Measurements from ENCODE around the gene FGD5.

FGD5 gene

DNA sequence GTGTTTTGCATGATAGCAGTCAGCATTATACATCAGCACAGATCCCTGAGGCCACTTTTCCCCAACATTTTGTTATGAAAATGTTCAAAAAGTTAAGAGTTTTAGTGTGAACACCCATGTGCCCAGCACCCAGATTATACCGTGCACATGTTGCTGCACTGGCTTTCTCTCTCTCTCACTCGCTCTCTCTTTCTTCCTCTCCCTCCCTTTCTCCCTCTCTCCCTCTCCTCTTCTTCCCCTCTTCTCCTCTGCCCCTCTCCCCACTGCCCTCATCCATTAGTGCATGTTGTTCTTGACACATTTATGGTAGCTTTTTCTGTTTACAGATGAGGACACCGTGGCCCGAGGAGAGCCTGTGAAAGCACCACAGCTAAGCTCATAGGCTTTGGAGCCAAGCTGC lies 7.3 kb downstream of the FGD5 start:
- H3K36me3 ChIP-seq (ENCODE audit: control insufficient read depth in 1 of 2, insufficient read depth in 2 of 2, low read length in 2 of 2): peaks cover 0 to 6% of the 10 kb centered on the region in 2 donors
- H3K9ac ChIP-seq (ENCODE audit: low read depth in 1 of 2, low read length in 2 of 2): no peak overlapping the region
- H3K4me1 ChIP-seq (ENCODE audit: control insufficient read depth in 1 of 2, insufficient read depth in 2 of 2, low read length in 2 of 2): peaks cover 4 to 6% of the 10 kb centered on the region in 2 donors
- H3K27ac ChIP-seq (ENCODE audit: low read depth, low read length): no peak overlapping the region
- no peaks in the 10 kb centered on the region for H3K27me3 ChIP-seq (ENCODE audit: control insufficient read depth in 1 of 2, insufficient read depth in 2 of 2, low read length in 2 of 2)
- no peak overlapping the region for H3K4me3 ChIP-seq (ENCODE audit: low read depth in 1 of 2, low read length in 2 of 2)
- no peaks in the 10 kb centered on the region for H3K9me3 ChIP-seq (ENCODE audit: control insufficient read depth in 1 of 2, low read length in 2 of 2)

DNA sequence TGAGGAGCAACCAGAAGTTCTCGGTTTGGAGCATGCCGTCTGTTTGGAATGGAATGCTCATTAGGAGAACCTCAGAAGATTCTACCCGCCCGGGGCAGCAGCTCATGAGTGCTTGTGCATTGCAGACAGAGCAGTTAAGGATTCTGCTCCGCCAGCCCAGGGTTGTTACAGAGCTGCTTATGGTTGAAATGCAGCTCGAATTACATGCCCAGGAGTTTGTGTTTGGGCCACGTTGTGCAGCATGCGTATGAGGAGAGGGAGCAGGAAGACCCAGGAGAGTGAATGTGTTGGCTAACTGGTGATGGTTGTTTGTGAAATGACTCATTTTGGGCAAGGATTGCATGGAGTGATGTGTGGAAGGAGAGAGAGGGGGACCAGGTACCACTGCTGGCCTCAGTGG lies 9.0 kb downstream of the FGD5 start:
- no peak overlapping the region for H3K27ac ChIP-seq (ENCODE audit: low read depth, low read length)
- no peak overlapping the region for H3K9ac ChIP-seq (ENCODE audit: low read depth in 1 of 2, low read length in 2 of 2)
- H3K9me3 ChIP-seq (ENCODE audit: control insufficient read depth in 1 of 2, low read length in 2 of 2): no peaks in the 10 kb centered on the region
- H3K4me3 ChIP-seq (ENCODE audit: low read depth in 1 of 2, low read length in 2 of 2): no peak overlapping the region
- no peaks in the 10 kb centered on the region for H3K36me3 ChIP-seq (ENCODE audit: control insufficient read depth in 1 of 2, insufficient read depth in 2 of 2, low read length in 2 of 2)
- peaks cover 3 to 6% of the 10 kb centered on the region in 2 donors for H3K4me1 ChIP-seq (ENCODE audit: control insufficient read depth in 1 of 2, insufficient read depth in 2 of 2, low read length in 2 of 2)
- no peaks in the 10 kb centered on the region for H3K27me3 ChIP-seq (ENCODE audit: control insufficient read depth in 1 of 2, insufficient read depth in 2 of 2, low read length in 2 of 2)

DNA sequence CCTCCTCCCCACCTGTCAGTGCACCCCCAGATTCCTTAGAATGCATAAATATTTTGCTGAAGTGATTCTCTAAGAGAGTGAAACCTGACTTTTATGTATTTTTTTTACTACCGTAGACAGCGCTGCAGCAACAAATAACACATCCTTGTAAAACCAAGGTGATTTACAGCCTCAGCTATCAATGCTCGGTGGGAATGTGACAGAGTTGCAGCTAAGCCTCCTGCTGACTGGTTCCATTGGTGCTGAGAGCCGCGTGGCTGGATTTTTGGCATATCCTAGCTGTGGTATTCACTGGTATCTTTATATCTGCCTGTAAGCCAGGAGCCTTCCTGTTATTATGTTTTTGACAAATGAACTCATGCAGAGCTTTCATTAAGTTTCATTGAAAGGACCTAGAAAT lies 11.0 kb downstream of the FGD5 start:
- no peaks in the 10 kb centered on the region for H3K4me1 ChIP-seq (ENCODE audit: control insufficient read depth in 1 of 2, insufficient read depth in 2 of 2, low read length in 2 of 2)

DNA sequence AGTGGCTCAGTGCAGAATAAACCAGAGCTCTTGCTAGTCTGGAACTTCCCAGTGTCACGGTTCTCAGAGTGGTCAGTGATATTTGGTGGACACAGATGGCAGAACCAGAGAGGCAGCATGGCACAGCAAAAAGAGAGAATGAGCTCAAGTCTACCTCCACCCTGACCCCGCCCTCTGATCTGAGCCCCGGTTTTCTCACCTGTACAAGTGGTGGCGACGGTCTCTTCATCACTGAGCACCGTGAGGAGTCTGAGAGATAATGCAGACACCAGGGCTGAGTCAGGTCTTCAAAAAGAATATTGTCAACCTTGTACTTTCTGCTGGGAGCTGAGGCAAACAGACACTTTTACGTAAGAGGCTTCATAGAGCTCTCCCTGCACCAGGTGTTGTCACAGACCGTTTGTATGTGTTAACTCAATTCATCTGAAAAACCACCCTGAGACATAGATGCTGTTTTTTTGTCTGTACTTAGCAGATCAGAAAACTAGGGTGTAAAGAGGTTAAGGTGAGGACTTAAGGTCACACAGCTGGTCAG lies 13.2 kb downstream of the FGD5 start:
- H3K4me1 ChIP-seq (ENCODE audit: control insufficient read depth in 1 of 2, insufficient read depth in 2 of 2, low read length in 2 of 2): peaks cover 6 to 13% of the 10 kb centered on the region in 2 donors
- H3K9me3 ChIP-seq (ENCODE audit: control insufficient read depth in 1 of 2, low read length in 2 of 2): no peaks in the 10 kb centered on the region
- no peak overlapping the region for H3K4me3 ChIP-seq (ENCODE audit: low read depth in 1 of 2, low read length in 2 of 2)
- H3K36me3 ChIP-seq (ENCODE audit: control insufficient read depth in 1 of 2, insufficient read depth in 2 of 2, low read length in 2 of 2): no peaks in the 10 kb centered on the region
- H3K27me3 ChIP-seq (ENCODE audit: control insufficient read depth in 1 of 2, insufficient read depth in 2 of 2, low read length in 2 of 2): no peaks in the 10 kb centered on the region
- H3K27ac ChIP-seq (ENCODE audit: low read depth, low read length): no peak overlapping the region
- H3K9ac ChIP-seq (ENCODE audit: low read depth in 1 of 2, low read length in 2 of 2): no peak overlapping the region

More for the DNA sequence above, 11.0 kb downstream of the FGD5 start:
- H3K27me3 ChIP-seq (ENCODE audit: control insufficient read depth in 1 of 2, insufficient read depth in 2 of 2, low read length in 2 of 2): no peaks in the 10 kb centered on the region
- H3K27ac ChIP-seq (ENCODE audit: low read depth, low read length): no peak overlapping the region
- no peaks in the 10 kb centered on the region for H3K36me3 ChIP-seq (ENCODE audit: control insufficient read depth in 1 of 2, insufficient read depth in 2 of 2, low read length in 2 of 2)
- no peak overlapping the region for H3K9ac ChIP-seq (ENCODE audit: low read depth in 1 of 2, low read length in 2 of 2)
- H3K9me3 ChIP-seq (ENCODE audit: control insufficient read depth in 1 of 2, low read length in 2 of 2): no peaks in the 10 kb centered on the region
- H3K4me3 ChIP-seq (ENCODE audit: low read depth in 1 of 2, low read length in 2 of 2): no peak overlapping the region

DNA sequence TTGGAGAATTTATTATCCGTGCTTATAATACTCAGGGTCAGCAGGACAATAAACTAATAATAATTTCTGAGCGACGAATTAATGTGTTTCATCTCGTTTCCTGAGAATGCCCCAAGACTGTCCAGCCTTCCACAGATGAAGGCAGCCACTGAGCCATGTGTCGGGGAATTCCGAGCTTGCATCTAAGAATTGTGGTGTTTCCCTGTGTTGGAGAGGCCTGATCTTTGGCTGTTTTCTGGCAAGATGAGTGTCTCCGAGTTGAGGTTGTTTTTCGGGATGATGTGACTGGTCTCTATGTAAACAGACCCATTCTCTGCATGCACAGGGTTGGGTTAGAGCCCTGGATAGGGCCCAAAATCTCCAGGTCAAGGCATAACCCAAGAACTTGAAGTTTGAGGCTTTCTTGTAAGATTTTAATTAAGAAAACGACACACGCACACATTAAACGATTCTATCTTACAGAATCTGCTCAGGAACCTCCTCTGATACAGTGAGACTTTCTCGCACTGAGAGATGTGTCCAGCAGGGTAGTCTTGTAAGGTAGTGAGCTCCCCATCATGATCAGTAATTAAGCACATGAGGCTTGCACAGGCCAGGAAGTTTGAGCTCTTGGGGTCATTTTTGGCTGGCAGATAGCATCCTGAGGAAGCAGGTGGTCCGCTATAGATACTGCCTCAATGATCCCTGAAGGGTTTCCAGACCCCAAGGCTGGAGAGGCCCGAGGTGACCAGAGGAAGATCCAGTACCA lies 14.4 kb downstream of the FGD5 start:
- no peaks in the 10 kb centered on the region for H3K36me3 ChIP-seq (ENCODE audit: control insufficient read depth in 1 of 2, insufficient read depth in 2 of 2, low read length in 2 of 2)
- H3K4me1 ChIP-seq (ENCODE audit: control insufficient read depth in 1 of 2, insufficient read depth in 2 of 2, low read length in 2 of 2): peaks cover 15 to 23% of the 10 kb centered on the region in 2 donors
- H3K27ac ChIP-seq (ENCODE audit: low read depth, low read length): no peak overlapping the region
- no peak overlapping the region for H3K4me3 ChIP-seq (ENCODE audit: low read depth in 1 of 2, low read length in 2 of 2)
- no peaks in the 10 kb centered on the region for H3K27me3 ChIP-seq (ENCODE audit: control insufficient read depth in 1 of 2, insufficient read depth in 2 of 2, low read length in 2 of 2)
- H3K9me3 ChIP-seq (ENCODE audit: control insufficient read depth in 1 of 2, low read length in 2 of 2): no peaks in the 10 kb centered on the region
- H3K9ac ChIP-seq (ENCODE audit: low read depth in 1 of 2, low read length in 2 of 2): no peak overlapping the region

DNA sequence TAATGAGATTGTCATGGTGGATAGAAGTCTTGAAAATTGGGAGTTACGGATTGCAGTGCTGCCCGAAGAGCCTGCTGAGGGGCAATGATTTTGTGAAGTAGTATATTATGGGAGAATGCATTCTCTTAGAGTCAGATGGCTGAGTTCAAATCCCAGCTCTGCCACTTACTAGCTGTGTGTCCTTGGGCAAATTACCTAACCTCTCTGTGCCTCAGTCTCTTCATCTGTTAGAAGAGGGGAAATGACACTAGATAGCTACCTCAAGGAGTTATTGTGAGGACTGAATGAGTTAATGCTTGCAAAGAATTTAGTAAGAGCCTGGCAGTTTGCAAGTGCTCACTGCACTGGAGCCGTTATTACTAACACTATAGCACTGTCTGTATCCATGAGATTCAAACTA lies 15.4 kb downstream of the FGD5 start:
- Histone ChIP-seq H3K4me3 (ENCODE audit: low read depth in 1 of 2, low read length in 2 of 2) (no peak overlapping the region), H3K27ac (ENCODE audit: low read depth, low read length) (no peak overlapping the region), H3K36me3 (ENCODE audit: control insufficient read depth in 1 of 2, insufficient read depth in 2 of 2, low read length in 2 of 2) (no peaks in the 10 kb centered on the region), H3K27me3 (ENCODE audit: control insufficient read depth in 1 of 2, insufficient read depth in 2 of 2, low read length in 2 of 2) (no peaks in the 10 kb centered on the region), H3K9me3 (ENCODE audit: control insufficient read depth in 1 of 2, low read length in 2 of 2) (no peaks in the 10 kb centered on the region), H3K4me1 (ENCODE audit: control insufficient read depth in 1 of 2, insufficient read depth in 2 of 2, low read length in 2 of 2) (peaks cover 20 to 29% of the 10 kb centered on the region in 2 donors), H3K9ac (ENCODE audit: low read depth in 1 of 2, low read length in 2 of 2) (no peak overlapping the region)

DNA sequence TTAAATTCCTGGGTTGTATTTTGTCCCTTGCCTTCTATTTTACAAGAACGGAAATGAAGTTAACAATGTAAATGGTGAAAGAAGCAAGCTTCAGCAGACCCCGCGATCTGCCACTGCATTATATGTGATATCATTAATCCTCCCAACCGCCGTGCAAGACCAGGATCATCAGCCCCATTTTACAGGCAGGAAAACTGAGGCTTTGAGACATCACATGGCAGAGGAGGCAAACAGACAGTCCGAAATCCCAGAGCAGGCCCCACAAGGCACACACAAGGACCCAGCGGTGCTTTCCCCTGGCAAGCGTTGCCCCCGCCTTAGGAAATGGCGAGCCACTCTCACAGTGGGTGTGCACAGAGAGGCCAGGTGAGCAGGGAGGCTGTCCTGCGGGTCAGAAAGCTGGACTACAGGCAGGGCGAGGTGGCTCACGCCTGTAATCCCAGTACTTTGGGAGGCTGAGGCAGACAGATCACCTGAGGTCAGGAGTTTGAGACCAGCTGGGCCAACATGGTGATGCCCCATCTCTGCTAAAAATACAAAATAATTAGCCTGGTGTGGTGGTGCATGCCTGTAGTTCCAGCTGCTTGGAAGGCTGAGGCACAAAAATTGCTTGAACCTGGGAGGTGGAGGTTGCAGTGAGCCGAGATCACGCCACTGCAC lies 16.2 kb downstream of the FGD5 start:
- Histone ChIP-seq H3K4me3 (ENCODE audit: low read depth in 1 of 2, low read length in 2 of 2) (no peak overlapping the region), H3K4me1 (ENCODE audit: control insufficient read depth in 1 of 2, insufficient read depth in 2 of 2, low read length in 2 of 2) (peaks cover 20 to 29% of the 10 kb centered on the region in 2 donors), H3K9ac (ENCODE audit: low read depth in 1 of 2, low read length in 2 of 2) (no peak overlapping the region), H3K27me3 (ENCODE audit: control insufficient read depth in 1 of 2, insufficient read depth in 2 of 2, low read length in 2 of 2) (no peaks in the 10 kb centered on the region), H3K36me3 (ENCODE audit: control insufficient read depth in 1 of 2, insufficient read depth in 2 of 2, low read length in 2 of 2) (no peaks in the 10 kb centered on the region), H3K9me3 (ENCODE audit: control insufficient read depth in 1 of 2, low read length in 2 of 2) (no peaks in the 10 kb centered on the region), H3K27ac (ENCODE audit: low read depth, low read length) (no peak overlapping the region)

DNA sequence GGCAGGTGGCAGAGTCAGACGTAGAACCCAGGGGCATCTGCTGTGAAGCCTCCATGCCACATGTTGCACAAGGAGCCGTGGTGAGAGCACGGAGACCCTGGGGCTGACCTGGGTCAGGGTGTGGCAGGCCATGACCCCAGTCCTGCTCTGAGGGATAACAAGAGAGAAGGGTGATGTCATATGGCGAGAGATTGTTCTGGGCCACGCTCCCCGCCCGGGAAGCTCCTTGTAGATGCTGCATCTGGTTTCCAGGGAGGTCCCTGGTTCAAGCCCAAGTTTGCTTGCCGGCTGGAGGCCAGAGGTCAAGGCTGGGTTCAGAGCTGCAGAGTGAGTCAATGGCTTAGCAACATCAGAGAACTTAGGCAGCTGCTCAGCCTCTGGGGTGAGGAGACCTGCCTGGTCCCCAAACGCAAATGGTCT lies 17.3 kb downstream of the FGD5 start:
- Histone ChIP-seq H3K9ac (ENCODE audit: low read depth in 1 of 2, low read length in 2 of 2) (no peak overlapping the region), H3K27ac (ENCODE audit: low read depth, low read length) (no peak overlapping the region), H3K36me3 (ENCODE audit: control insufficient read depth in 1 of 2, insufficient read depth in 2 of 2, low read length in 2 of 2) (no peaks in the 10 kb centered on the region), H3K4me1 (ENCODE audit: control insufficient read depth in 1 of 2, insufficient read depth in 2 of 2, low read length in 2 of 2) (peaks cover 20 to 29% of the 10 kb centered on the region in 2 donors), H3K4me3 (ENCODE audit: low read depth in 1 of 2, low read length in 2 of 2) (no peak overlapping the region), H3K9me3 (ENCODE audit: control insufficient read depth in 1 of 2, low read length in 2 of 2) (no peaks in the 10 kb centered on the region), H3K27me3 (ENCODE audit: control insufficient read depth in 1 of 2, insufficient read depth in 2 of 2, low read length in 2 of 2) (no peaks in the 10 kb centered on the region)

DNA sequence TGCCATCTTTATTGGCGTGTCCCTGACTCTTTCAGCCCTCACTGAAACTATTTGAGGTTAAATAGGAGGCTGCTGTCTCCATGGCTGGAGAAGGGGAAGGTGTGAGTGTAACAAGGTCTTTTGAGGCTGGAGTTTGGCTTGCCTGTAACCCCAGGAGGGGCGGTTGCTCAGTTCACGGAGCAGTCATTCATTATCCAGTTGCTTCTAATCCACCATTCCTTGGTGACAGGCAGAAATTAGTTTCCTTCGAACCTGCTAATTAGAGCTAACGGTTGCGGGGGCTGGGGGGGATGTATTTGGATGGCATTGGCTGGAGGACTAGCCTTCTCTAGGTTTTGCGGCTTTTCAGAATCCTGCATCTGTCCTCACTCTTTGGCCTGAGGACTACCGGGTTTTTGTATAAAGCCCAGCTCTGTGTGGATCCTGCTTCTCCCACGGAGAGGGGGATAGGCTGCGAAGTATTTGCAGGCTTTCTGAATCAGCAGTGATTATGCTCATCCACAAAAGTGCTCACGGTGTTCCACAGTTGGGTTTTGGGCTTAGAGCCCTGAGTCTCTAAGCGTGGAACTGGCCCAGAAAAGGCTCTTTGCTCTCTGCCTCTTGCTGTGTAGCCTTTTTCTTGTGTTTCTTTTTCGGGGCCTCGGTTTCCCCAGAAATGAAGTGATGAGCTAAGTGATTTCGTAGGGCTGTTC lies 18.6 kb downstream of the FGD5 start:
- Histone ChIP-seq H3K27ac (ENCODE audit: low read depth, low read length) (no peak overlapping the region), H3K9ac (ENCODE audit: low read depth in 1 of 2, low read length in 2 of 2) (peak overlapping the region in 1 of 2 donors; percentile 9)

DNA sequence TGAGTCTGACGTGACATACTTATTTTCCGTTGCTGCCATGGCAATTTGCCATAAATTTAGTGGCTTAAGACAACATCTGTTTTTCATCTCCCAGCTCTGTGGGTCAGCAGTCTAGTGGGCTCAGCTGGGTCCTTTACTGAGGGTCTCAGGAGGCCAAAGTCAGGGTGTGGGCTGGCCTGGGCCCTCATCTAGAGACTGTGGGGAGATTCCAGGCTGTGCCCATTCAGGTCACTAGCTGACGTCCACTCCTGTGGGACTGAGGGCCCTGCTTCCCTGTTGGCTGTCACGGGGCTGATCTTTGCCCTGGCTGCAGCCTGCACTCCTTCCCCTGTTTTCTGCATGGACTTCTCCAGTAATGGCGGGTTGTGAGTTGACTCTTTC lies 19.1 kb downstream of the FGD5 start:
- H3K27me3 ChIP-seq (ENCODE audit: control insufficient read depth in 1 of 2, insufficient read depth in 2 of 2, low read length in 2 of 2): no peaks in the 10 kb centered on the region
- no peak overlapping the region for H3K9ac ChIP-seq (ENCODE audit: low read depth in 1 of 2, low read length in 2 of 2)
- peaks cover 20 to 29% of the 10 kb centered on the region in 2 donors for H3K4me1 ChIP-seq (ENCODE audit: control insufficient read depth in 1 of 2, insufficient read depth in 2 of 2, low read length in 2 of 2)
- no peak overlapping the region for H3K4me3 ChIP-seq (ENCODE audit: low read depth in 1 of 2, low read length in 2 of 2)
- H3K9me3 ChIP-seq (ENCODE audit: control insufficient read depth in 1 of 2, low read length in 2 of 2): no peaks in the 10 kb centered on the region
- H3K27ac ChIP-seq (ENCODE audit: low read depth, low read length): no peak overlapping the region
- no peaks in the 10 kb centered on the region for H3K36me3 ChIP-seq (ENCODE audit: control insufficient read depth in 1 of 2, insufficient read depth in 2 of 2, low read length in 2 of 2)

More for the DNA sequence above, 18.6 kb downstream of the FGD5 start:
- Histone ChIP-seq H3K36me3 (ENCODE audit: control insufficient read depth in 1 of 2, insufficient read depth in 2 of 2, low read length in 2 of 2) (no peaks in the 10 kb centered on the region), H3K4me3 (ENCODE audit: low read depth in 1 of 2, low read length in 2 of 2) (no peak overlapping the region), H3K27me3 (ENCODE audit: control insufficient read depth in 1 of 2, insufficient read depth in 2 of 2, low read length in 2 of 2) (no peaks in the 10 kb centered on the region), H3K9me3 (ENCODE audit: control insufficient read depth in 1 of 2, low read length in 2 of 2) (no peaks in the 10 kb centered on the region), H3K4me1 (ENCODE audit: control insufficient read depth in 1 of 2, insufficient read depth in 2 of 2, low read length in 2 of 2) (peaks cover 20 to 29% of the 10 kb centered on the region in 2 donors)
